NK-92 treated with Interleukin-12 subunit alpha and Interleukin-12 subunit beta, amount 100 ng/mL, for 24 hours (cell line): Measurements from ENCODE around the gene SMPD4.
A peak's percentile ranks its signal among the peaks of the same experiment; 100 is the strongest.
"Not testable (repeated sequence)": the region's sequence is repeated elsewhere in the genome, so short reads cannot be mapped to it uniquely, and the experiment has no call there.

ENCODE experiments used
- DNase-seq: peaks from one replicate; lab custom pipeline; 2025; lab: John Stamatoyannopoulos, UW

Gene SMPD4

GRCh38 chr2:130186391-130186790 lies 5.0 kb upstream of the SMPD4 start:
- no peak for DNase-seq

DNA sequence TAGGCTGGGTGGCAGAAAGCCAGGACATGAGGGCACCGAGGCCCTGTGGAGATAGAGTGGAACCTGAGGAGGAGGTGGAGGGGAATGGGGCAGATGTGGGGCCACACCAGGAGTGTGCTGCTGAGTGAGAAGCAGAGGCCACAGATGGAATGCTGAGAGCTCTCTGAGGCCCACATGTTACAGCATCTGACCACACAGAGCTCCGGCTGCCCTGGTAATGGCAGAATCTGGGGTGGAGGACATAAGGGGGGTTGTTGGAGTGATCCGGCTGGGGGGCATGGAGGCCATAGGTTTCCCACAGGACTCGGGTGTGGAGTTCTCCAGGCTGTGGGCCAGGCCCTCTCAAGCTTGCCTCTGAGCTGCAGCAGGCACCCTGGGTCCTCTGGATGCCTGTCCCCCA lies 4.5 kb upstream of the SMPD4 start:
- no peak for DNase-seq

- DNase-seq = no peak
Measured at GRCh38 chr2:130185436-130185835, 4.0 kb upstream of the SMPD4 start.

DNA sequence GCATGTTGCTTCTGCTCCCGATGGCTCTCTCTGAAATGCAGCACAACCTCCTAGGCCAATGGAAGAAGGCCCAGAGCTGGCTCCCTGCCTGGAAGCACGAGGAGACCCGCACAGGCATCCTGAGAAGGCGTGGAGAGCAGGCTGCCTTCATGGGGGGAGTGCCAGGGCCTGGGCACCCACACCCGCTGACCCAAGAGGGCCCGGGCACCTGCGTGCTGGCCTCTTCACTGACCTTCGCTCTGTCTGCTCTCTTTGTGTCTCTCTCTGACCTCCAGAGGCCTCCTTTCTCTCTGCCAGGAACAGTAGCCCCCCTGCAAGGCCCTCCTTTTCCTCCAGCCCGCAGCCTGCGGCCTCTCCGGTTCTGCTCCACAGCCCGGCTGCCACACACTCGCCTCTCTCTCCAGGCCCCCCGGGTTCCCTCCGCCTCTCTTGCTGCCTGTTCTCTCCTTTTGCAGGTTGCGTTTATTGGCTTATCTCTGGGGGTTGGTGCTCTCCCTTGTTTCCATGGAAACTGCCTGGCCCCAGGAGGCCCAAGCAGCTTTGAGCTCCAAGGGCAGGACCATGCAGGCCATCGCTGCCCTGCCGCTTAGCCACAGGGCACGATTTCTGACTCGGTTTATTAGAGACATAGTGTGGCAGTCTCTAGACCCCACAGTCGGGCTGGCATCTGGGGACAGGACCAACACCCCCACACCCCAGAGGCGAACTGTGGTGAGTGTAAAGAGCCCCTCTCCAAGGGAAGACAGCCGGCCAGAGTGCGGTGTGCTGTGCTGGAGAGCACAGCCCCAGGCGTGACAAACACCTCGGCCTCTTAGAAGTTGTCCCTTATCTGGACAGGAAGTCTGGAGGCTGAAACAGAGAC lies 2.3 kb upstream of the SMPD4 start:
- no peak for DNase-seq

GRCh38 chr2:130182826-130183511 lies 1.6 kb upstream of the SMPD4 start:
- DNase-seq = not testable (repeated sequence)

DNA sequence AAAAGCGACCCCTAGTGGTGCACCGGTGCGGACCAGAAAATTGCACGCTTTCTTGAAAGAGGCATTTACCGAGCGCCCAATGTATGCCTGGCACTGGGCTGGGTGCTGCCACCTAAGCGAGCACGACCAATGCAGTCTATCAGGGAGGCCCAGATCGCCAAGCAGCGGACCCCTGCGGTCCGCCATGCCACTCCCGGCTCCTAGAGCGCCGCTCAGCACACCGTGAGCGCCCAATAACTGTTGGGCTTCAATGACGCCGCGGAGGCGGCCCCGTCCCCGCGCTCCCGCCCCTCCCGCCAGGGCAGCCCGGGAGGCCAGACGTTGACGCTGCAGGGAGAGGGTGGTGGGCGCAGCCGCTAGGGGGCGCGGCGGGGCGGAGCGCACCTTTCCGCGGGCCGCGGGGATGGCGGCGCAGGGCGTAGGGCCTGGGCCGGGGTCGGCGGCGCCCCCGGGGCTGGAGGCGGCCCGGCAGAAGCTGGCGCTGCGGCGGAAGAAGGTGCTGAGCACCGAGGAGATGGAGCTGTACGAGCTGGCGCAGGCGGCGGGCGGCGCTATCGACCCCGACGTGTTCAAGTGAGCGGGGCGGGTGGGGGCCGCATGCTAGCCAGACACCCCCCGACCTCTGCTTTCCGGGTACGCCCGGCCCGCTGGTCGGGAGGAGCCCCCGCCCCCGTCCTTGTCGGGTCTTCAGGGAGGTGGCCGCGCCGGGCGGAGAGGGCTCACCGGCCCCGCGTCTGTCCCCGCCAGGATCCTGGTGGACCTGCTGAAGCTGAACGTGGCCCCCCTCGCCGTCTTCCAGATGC lies 679 bp upstream of the SMPD4 start, which contains the start of gene MZT2B:
Gene MZT2B (plus strand): TSS at position 383 of the 803 bp plus-strand sequence. CDS start 21 bp downstream, at position 404.
- peak; percentile 81 for DNase-seq

DNA sequence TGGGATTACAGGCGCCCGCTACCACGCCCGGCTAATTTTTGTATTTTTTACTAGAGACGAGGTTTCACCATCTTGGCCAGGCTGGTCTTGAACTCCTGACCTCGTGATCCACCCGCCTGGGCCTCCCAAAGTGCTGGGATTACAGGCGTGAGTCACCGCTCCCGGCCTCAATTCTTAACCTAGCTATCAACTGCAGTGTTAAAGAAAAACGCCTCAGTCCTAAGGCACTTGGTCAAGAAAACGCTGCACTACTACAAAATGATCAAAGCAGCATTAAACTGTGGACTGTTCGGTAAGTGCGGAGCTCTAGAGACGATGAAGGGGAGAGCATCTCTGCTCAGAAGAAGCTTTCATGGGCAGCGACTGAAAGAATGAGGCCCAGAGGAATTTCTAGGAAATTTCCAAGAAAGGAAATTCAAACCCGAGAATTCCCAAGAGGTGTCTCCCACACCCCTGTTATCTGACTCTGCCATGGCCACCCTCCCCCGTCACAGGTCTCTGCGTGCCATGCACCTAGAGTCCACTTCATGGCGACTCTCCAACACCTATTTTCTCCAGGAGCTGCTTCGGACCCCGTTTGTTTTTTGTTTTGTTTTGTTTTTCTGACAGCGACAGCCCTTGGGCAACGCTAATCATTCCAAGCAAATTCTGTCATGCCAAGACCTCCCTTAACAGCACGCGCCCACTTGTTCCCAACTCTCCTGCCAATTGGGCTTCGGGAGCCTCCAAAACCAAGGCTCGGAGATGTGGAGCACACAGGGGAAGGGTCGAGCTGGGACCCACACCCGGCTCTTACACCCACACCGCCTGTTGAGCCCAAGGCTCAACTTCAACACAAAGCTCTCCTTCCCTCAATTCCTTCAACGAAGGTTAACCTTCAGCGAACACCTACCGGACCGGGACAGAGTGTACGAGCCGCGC lies 738 bp downstream of the SMPD4 start:
- not testable (repeated sequence) for DNase-seq

GRCh38 chr2:130174866-130175265 lies 6.5 kb downstream of the SMPD4 start:
- not testable (repeated sequence) for DNase-seq

DNA sequence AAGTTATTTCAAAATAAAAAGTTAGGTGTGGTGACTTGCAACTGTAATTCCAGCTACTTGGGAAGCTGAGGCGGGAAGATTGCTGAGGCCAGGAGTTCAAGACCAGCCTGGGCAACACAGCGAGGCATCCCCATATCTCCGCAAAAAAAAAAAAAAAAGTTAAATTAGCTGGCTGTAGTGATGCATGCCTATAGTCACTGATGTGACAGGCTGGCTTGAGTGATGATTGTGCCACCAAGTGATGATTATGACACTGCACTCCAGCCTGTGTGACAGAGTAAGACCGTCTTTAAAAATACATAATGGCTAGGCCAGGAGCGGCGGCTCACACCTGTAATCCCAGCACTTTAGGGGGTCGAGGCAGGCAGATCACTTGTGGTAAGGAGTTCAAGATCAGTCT lies 11.5 kb downstream of the SMPD4 start:
- no peak for DNase-seq

GRCh38 chr2:130169163-130169562 lies 12.2 kb downstream of the SMPD4 start:
- DNase-seq = not testable (repeated sequence)

GRCh38 chr2:130166611-130167010 lies 14.8 kb downstream of the SMPD4 start:
- not testable (repeated sequence) for DNase-seq

DNA sequence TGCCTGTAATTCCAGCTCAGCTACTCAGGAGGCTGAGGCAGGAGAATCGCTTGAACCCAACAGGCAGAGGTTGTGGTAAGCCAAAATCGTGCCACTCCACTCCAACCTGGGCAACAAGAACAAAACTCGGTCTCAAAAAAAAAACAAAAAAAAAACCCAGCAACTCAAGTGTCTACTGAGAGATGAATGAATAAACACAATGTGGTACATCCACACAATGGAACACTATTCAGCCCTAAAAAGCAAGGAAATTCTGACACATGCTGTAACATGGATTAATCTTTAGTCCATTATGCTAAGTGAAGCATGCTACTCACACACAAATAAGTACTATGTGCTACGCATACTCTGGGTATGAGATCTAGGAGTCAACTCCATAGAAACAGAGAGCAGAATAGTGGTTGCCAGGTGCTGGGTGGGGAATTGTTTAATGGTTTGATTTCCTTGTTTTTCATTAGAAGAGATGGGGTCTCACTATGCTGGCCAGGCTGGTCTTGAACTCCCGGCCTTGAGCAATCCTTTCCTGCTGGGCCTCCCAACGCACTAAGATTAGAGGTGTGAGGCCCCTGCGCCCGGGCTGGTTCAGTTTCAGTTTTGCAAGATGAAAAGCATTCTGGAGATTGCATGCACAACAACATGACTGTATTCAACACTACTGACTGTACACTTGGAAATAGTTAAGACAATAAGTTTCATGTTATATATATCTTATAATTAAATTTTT lies 15.9 kb downstream of the SMPD4 start:
- DNase-seq = no peak

GRCh38 chr2:130162968-130163367 lies 18.4 kb downstream of the SMPD4 start:
- no peak for DNase-seq

- DNase-seq = not testable (repeated sequence)
Measured at GRCh38 chr2:130162486-130162885, 18.9 kb downstream of the SMPD4 start.

DNA sequence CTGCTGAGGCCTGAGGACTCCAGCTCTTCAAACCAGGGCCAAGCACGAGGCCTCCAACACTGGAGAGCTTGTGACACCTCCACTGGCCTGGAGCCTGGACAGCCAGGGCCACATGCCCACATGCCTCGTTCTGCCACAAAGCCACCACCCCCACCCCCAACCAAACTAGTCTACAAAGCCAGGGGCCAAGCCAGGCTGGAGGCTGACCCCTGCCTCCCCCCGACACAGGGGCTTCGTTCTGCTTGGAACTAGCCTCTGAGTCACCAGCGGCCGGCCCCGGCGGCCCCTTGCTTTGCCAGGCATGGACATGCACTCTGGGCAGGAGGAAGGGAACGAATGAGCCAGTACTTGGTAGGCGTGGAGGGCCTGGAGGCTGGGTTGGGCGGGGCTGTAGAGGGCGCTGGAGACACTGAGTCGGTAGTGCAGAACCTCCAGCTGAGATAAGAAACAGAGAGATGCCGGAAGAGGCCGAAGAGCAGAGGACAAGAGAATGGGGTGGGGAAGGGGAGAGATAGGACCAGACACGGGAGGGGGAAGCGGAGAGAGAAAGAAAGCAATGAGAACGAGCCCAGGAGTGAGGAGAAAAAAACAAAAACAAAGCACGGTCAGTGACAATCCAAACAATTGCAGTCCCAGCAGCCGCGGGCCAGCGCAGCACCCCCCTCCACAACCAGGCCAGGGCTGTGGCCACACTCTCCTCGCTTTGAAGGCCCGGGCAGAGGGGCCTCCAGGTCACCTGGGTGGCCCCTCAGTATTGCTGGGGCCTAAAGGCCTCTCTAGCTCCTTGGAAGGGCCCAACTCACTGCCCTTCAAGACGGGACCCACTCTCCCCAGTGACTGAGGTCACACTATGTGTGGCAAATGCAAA lies 20.3 kb downstream of the SMPD4 start:
- DNase-seq = not testable (repeated sequence)

DNA sequence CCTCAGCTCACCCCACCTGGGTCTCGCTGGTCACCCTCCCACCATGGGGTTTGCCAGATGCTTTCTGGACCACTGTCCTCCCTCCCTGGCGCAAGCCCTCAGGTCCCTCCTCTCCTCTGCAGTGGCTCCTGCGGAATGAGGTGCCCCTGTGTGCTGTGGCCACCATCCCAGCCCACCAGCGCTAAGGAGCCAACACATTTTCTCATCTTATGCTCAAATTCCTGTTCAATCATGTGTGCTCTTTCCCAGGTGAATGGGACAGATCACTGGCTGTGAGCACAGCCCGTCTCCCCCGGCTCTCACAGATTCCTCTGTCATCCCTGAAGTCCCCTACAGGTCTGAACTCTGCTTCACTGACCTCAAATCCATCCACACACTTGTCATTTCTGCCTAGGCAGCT lies 21.3 kb downstream of the SMPD4 start:
- no peak for DNase-seq

- DNase-seq = not testable (repeated sequence)
Measured at GRCh38 chr2:130159376-130159775, 22.0 kb downstream of the SMPD4 start.

DNA sequence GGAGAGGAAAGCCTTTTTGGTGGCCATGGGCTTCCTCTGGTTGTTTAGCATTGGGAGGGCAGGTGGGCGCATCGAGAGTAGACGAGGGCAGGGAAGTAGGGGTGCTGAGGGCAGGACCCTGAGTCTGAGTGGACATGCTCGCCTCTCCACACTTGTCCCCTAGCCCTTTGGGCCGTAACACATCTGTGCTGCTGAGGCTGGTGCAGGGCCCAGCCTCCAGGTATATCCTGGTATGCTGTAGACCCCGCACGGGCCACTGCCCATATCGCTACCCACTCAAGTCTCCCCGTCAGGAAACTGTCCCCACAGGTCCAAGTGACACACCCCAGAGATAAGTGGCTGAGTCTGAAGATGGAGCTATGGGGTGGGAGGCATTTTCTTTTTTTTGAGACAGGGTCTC lies 22.8 kb downstream of the SMPD4 start:
- DNase-seq = no peak

DNA sequence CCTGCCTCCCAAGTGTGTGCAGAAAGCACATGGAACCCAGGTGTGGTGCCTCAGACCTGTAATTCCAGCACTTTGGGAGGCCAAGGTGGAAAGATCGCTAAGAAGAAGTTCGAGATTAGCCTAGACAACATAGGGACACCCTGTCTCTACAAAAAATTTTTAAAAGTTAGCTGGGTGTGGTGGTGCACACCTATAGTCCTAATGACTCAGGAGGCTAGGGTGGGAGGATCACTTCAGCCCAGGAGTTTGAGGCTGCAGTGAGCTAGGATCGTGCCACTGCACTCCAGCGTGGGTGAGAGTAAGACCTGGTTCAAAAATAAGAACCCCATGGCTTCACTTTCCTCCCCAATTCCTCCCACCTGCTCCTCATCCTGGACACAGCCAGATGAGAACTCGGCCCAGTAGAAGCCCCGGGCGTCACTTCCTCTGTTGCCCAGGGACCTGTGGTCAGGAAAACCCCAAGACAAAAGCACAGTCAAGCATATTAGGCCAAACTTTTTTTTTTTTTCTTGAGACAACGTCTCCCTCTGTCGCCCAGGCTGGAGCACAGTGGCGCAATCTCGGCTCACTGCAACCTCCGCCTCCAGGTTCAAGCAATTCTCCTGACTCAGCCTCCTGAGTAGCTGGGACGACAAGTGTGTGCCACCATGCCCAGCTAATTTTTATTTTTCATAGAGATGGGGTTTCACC lies 23.4 kb downstream of the SMPD4 start:
- not testable (repeated sequence) for DNase-seq
